NK-92 (cell line): ENCODE measurements around the gene IFNG.
"Not testable (repeated sequence)": the region's sequence is repeated elsewhere in the genome, so short reads cannot be mapped to it uniquely, and the experiment has no call there.

Experiments used
- DNase-seq: peaks from one replicate; lab custom pipeline; 2025; ENCODE audit not compliant: unreplicated experiment; lab: John Stamatoyannopoulos, UW

The IFNG gene

GRCh38 chr12:68159681-68160304, at the start of gene IFNG:
Gene IFNG, minus strand, starts transcription at chr12:68159740. Its CDS starts 125 bp downstream, at chr12:68159615.
- no peak for DNase-seq

- not testable (repeated sequence) for DNase-seq
These were observed 49.6 kb upstream of the IFNG start for GRCh38 chr12:68209048-68209728.

DNA sequence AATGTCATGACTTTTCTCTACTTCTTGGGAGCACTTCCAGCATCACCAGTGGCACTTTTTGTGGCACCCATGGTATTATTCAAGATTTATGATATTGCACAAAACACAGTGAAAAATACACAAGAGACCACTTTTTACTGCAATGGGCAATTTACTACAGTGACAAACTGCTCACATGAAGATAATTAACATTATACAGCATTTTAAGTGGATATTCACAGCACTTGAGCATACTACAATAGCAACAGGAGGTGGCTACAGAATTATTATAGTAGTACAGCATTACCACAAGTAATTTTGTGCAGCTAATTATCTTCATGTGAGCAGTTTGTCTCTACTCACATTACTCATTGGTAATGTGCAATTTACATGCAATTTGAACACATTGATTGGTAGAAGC, 47.7 kb upstream of the IFNG start:
- DNase-seq, result no peak

GRCh38 chr12:68206446-68206845, 46.9 kb upstream of the IFNG start:
- no peak for DNase-seq

DNA sequence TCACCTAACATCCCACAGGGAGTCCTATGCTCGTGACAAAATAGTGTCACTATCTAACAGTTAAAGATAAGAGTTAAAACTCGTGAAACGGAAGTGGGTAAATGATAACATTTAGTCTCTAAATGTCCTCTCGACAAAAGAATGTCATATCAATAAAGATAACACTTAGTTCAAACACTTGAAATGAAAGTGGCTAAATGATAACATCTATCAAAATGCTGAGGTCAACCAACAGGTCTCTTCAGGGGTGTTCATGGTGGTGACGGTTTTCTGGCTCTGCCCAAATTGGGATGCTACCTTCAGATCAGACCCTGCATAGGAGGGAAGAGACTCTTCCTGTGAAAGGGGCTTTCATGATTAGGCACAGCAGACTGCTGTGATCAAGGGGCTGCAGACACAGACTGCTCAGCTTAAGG, 43.9 kb upstream of the IFNG start:
- DNase-seq, result no peak

DNA sequence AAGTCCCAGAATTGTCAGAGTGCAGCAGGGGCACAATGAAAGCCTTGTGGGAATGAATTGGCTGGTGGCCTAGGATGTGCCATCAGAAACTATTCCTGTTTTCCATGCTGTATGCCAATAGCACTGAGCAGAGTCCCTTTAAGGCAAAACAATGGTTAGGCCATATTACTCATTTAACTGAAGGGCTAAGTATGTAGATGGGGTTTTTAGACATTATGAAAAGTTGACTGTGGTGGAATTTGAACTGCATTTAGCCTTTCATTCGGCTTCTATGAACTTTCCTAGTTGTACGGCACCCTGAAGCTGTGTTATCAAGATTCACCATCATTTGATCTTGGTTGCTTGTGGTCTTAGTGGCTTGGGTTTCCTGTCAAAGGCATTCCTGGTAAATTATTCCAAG, 41.3 kb upstream of the IFNG start:
- DNase-seq, result no peak

- no peak for DNase-seq
These were observed 39.6 kb upstream of the IFNG start for GRCh38 chr12:68199127-68199526.

DNA sequence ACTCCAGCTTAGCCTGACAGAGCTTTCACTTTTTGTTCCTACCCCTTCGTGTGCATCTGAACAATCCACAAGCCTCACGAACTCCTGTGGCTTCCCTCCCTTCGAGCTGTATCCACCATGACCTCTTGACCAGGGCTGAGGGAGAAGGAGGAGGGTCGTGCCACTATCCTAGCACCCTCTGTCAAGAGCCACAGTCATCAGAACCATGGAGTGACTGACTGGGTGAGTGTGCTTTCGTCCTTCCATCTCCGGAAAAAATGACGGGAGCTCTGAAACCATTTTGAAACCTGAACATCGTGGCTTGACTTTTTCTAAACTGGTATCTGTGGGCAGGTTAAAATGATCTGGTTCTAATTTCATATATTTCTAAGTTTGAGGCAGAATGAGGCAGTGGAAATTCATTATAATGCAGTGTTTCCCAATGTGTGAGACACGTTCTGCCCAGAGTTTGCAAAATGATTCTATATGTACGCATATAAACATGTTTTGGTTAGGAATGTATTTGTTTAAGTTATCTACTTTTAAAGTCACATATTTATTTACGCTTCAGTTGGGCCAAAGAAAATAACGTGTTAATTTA, 39.1 kb upstream of the IFNG start:
- DNase-seq, result no peak

DNA sequence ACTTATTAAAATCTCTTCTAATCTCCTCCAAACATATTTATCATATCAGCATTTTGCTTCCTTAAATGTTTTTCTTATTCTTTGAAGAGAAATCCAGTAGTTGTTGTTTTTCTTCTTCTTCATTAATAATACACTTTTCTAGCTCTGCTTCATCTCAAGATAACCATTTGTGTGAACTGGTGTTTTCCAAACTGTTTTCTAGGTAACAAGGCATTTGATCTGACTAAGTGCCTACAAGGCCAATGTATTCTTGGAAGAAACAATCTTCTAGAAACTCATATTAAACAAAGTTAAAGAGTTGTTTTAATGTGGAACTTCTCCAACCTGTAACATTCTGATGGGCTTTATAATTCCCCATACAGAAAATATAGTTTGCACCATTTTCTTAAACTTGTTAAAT, 30.8 kb upstream of the IFNG start:
- DNase-seq, result no peak

DNA sequence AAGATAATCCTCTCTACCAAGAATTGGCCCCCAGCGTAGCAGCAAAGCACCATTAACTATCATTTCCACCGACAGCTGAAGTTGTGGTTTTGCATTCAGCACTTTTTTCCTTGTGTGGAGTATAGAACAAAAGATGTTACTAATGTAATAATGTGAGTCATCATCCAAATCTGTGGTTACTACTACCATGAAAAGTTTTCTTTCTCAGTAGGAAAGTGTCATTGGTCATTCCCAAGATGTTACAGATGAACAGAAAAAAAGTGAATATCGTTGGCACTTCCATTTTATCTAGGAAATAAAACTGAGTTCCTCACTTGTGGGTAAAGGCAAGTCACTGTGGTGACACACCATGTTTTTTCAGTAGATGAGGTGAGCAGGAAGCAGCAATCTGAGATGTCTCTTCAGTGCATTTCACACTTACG, 30.3 kb upstream of the IFNG start:
- no peak for DNase-seq

DNA sequence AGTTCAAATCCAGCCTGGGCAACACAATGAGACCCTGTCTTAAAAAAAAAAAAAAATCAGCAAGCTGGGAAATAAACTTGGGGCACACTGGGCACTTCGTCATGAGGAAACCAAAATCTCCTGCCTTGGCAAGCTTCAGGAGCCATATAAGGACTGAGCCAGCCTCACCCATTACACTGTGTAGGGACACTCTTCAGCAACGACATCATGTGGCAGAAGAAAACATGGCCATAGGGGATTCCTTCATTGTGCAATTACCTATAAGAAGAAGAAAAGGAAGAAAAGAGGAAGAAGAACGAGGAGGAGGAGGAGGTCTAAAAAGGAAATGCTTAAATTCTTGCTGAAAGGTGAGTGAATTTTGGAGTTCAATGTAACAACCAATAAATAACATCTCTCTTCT, 26.1 kb upstream of the IFNG start:
- no peak for DNase-seq

GRCh38 chr12:68180792-68181744, 21.5 kb upstream of the IFNG start:
- DNase-seq, result no peak

GRCh38 chr12:68178774-68179439, 19.4 kb upstream of the IFNG start:
- no peak for DNase-seq

DNA sequence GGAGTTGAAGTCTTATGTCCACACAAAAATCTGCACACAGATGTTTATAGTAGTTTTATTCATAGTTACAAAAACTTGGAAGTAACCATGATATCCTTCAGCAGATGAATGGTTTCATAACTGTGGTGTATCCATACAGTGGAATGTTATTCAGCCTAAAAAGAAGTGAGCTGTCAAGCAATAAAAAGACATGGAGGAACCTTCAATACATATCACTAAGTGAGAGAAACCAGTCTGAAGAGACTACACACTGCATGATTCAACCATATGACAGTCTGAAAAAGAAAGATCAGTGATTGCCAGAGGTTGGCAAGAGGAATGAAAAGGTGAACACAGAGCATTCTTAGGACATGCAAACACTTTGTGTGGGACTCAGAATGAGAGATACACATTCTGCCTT, 18.6 kb upstream of the IFNG start:
- DNase-seq, result no peak

- DNase-seq, result no peak
These were observed 18.0 kb upstream of the IFNG start for GRCh38 chr12:68177562-68177961.

- no peak for DNase-seq
These were observed 16.7 kb upstream of the IFNG start for GRCh38 chr12:68176257-68176656.

DNA sequence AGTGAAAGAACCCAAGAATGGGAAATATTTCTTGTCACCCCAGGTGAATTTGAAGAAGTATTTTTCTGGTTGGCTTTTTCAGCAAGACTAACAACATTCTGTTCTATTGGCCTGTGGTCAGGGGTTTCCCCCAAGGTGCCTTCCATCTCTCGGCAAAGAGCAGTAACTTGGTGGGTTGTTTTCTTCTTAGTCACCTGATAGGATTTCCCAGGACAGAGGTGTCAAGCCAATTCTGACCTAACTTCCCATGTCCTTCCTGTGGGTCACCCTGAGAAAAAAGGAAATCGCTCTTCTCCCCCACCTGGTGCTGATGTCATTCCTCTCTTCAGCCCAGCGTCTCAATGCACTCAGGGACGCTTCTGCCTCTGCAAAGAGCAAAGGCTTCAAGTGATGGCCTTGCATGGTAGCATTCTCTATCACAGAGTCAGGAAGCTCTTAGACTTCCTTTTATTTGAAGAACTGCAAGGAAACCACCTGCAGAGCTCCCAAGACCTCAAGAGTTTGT, 16.1 kb upstream of the IFNG start:
- DNase-seq, result peak; percentile 10

- not testable (repeated sequence) for DNase-seq
These were observed 15.2 kb upstream of the IFNG start for GRCh38 chr12:68174761-68175160.

- DNase-seq, result no peak
These were observed 14.3 kb upstream of the IFNG start for GRCh38 chr12:68173792-68174191.

DNA sequence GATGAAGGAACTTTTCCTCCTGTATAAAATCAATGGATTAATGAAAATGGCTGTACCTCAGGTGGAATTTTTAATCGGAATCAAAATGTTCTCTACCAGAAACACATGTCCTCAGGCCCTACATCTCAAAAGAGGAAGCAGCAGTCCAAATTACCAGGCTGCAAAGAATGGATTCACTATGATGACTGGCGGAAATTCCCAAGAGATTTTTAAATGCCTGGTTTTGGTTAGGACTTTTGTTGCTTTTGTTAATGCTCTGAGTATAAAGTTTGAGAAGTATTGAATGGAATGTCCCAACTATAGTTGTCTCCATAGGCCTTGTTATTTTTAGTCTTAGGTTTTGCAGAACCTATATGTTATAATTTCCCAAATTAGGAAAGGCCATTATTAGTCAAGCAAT, 11.2 kb upstream of the IFNG start:
- DNase-seq, result no peak
